Measurements from ENCODE around the gene TMEM59L. TPM values are rescaled to one million over a fixed set of nuclear protein-coding genes. Genes with fewer than 3 reads are reported as not detected.

TMEM59L gene
- total and polyA plus RNA-seq, 9 of the 15 experiments (the other 6 are each of a cell fraction or from before 2014, with no cell fraction given), result 0.37 TPM; not detected in 8

- Histone ChIP-seq H3K79me2 (ENCODE audit: control insufficient read depth, insufficient read depth, low read length) (peaks cover 8% of the 10 kb centered on the region), H4K20me1 (replicated peaks; ENCODE audit: control insufficient read depth, insufficient read depth, low read length) (peaks cover 23% of the 10 kb centered on the region; the same call in 1 of the 2 replicates), H3K36me3 (ENCODE audit: control insufficient read depth, insufficient read depth, low read length) (peaks cover 2% of the 10 kb centered on the region; the same call in 1 of the 3 replicates), H3K4me1 (replicated peaks in 1 of 2; ENCODE audit: control insufficient read depth in 2 of 2, insufficient read depth in 2 of 2, low read length in 2 of 2) (peaks cover 6 to 43% of the 10 kb centered on the region in 2 experiments; a peak in 3 of 5 replicates), H3K9ac (ENCODE audit: insufficient read depth in 1 of 2, low read depth in 2 of 2, low read length in 2 of 2) (peak overlapping the region in 1 of 2 experiments; percentile 52; a peak in 1 of 4 replicates), H2AFZ (ENCODE audit: low read depth, low read length) (no peak overlapping the region), H3K27me3 (ENCODE audit: control insufficient read depth in 2 of 2, insufficient read depth in 2 of 2, low read length in 2 of 2) (no peaks in the 10 kb centered on the region), H3K27ac (ENCODE audit: extremely low read depth, low read depth, low read length) (no peak overlapping the region), H3K9me1 (ENCODE audit: control insufficient read depth, insufficient read depth, low read length) (peaks cover 5% of the 10 kb centered on the region), H3K4me3 (no peak overlapping the region), H3K9me3 (replicated peaks; ENCODE audit: control insufficient read depth, insufficient read depth, low read depth, low read length) (no peaks in the 10 kb centered on the region), H3K4me2 (ENCODE audit: insufficient read depth, low read length) (no peak overlapping the region)
- DNase-seq (ENCODE audit: extremely low read depth in 1 of 4, low spot score in 3 of 4), result no peak
- in situ Hi-C loops (cut with MboI) (no loop called here), intact Hi-C loops (cut with micrococcal nuclease) (no loop called here)
- no peak for FAIRE-seq
- POLR2A ChIA-PET, result interaction anchor here (0.6 kb wide), 1 partner anchor 58 kb away, joined by 3 read pairs; no protein-coding TSS in a partner anchor
- CTCF ChIA-PET (ENCODE audit: low intra/inter-chr PET ratio), result no interaction called here
- no peak for ATAC-seq
- WGBS (ENCODE audit: insufficient coverage, low coverage, missing lambda C conversion rate), result 71% methylated on average over 13 of the region's 13 CpGs
- no TSS peak for BruUV-seq (replicated peaks)
- TF ChIP-seq EGR1 (conservative IDR thresholded peaks at IDR 0.05) (no peak), ZBTB49 (CRISPR knock-in tag; IDR thresholded peaks at IDR 0.05; ENCODE audit: borderline replicate concordance) (no peak), ZNF274 (IDR thresholded peaks at IDR 0.05; ENCODE audit: borderline replicate concordance, low read depth, low read length) (no peak), JUN (IDR thresholded peaks at IDR 0.05; ENCODE audit: borderline replicate concordance, low read depth, low read length) (no peak), JUN (CRISPR knock-in tag; IDR thresholded peaks at IDR 0.05; ENCODE audit: borderline replicate concordance) (no peak), MTF1 (CRISPR knock-in tag; IDR thresholded peaks at IDR 0.05; ENCODE audit: borderline replicate concordance) (no peak), ELK3 (CRISPR knock-in tag; IDR thresholded peaks at IDR 0.05) (no peak), ZNF217 (CRISPR knock-in tag; IDR thresholded peaks at IDR 0.05) (no peak), TEAD1 (CRISPR knock-in tag; IDR thresholded peaks at IDR 0.05) (no peak), ZNF778 (CRISPR knock-in tag; IDR thresholded peaks at IDR 0.05) (no peak), HMBOX1 (IDR thresholded peaks at IDR 0.05) (no peak), CREB1 (IDR thresholded peaks at IDR 0.05) (no peak), CREB1 (CRISPR knock-in tag; IDR thresholded peaks at IDR 0.05) (no peak), TRIM24 (IDR thresholded peaks at IDR 0.05) (no peak), BCLAF1 (IDR thresholded peaks at IDR 0.05; ENCODE audit: borderline replicate concordance in 1 of 2, control insufficient read depth in 1 of 2, low read depth in 2 of 2, low read length in 1 of 2) (no peak), MTA2 (IDR thresholded peaks at IDR 0.05; ENCODE audit: low read depth) (no peak)
These were observed 32.4 kb downstream of the TMEM59L start for GRCh38 chr19:18645035-18645511.
